Fibroblast of skin of back (primary cell): ENCODE results near the gene PSAP.
"Not testable (repeated sequence)": the region's sequence is repeated elsewhere in the genome, so short reads cannot be mapped to it uniquely, and the experiment has no call there.

Source experiments
- DNase-seq: peaks from one replicate; pipeline ENCODE4 v3.0.0-alpha.2; 2013

Gene PSAP

DNA sequence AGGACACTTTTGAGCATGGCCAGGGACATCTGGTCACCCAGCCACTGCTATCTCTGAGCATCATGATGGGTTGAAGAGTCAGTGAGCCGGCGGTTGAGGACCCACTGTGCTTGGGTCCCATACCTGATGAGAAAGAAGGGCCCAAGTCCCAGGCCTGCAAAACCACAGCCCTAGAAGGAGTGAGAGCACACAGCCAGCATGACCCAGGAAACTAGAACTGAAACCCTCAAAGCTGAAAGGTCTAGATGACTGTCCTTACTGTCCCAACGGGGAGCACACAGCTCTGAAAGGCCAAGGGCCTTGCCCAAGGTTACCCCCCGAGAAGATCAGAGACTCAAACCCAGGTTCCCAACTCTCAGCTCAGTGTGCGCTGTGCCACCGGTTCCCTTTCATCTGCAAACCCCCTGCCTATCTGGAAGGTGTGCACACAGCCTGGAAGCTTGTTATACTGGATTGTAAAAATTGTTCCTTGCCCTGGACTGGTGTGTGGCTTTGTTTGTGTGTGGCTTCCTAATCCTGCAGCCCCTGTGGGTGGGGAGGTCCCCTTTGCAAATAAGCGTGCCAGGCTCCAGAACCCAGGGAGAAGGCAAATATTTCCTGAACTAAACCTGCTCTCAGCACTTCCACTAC is 22.6 kb upstream of the PSAP start:
- DNase-seq, result no peak

DNA sequence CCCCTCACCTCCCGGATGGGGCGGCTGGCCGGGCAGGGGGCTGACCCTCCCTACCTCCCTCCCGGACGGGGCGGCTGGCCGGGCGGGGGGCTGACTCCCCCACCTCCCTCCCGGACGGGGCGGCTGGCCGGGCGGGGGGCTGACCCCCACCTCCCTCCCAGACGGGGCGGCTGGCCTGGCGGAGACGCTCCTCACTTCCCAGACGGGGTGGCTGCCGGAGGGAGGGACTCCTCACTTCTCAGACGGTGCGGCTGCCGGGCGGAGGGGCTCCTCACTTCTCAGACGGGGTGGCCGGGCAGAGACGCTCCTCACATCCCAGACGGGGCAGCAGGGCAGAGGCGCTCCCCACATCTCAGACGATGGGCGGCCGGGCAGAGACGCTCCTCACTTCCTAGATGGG is 18.6 kb upstream of the PSAP start:
- DNase-seq, result not testable (repeated sequence)

DNA sequence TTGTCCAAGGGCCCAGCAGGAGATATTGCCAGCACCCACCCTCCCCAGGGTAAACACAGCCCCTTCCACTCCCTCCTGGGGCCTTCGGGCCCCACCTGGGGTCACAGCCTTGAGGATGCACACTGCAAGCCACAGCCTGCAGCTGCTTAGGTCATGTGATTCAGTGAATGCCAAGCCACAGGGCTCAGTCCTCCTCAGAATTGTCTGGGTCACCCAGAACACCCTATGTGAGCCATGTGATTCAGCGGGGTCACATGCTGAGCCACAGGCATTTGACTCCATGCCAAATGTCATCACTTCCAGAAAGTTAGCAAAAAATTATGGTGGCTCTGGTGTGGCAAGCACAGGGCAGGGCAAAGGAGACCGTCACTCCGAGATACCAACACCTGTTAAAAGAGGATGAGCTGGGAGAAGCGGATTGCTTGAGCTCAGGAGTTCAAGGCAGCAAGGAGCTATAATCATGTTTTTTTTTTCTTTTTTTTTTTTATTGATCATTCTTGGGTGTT is 17.2 kb upstream of the PSAP start:
- peak; percentile 77 for DNase-seq

DNA sequence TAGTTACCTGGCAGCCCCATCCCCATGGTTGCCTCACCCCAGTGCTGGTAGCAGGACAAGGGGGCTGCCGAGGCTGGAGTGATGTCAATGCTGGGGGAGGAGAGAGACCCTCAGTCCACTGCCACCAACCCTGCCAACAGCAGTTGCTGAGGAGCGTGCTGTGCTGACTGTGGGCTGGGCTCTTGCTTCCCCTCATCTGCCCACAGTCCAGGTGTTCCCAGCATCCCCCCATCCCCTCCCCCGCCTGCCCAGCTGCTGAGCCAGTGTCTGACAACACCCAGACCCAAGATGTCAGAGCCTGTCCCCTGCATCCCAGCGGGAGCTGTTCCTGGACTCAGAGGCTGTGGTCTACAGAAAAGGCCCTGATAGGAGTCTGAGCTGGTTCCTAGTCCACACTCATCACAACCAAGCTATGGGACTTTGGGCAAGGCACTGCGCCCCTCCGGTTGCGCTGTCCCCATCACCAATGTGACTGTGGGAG is 14.6 kb upstream of the PSAP start:
- no peak for DNase-seq

DNA sequence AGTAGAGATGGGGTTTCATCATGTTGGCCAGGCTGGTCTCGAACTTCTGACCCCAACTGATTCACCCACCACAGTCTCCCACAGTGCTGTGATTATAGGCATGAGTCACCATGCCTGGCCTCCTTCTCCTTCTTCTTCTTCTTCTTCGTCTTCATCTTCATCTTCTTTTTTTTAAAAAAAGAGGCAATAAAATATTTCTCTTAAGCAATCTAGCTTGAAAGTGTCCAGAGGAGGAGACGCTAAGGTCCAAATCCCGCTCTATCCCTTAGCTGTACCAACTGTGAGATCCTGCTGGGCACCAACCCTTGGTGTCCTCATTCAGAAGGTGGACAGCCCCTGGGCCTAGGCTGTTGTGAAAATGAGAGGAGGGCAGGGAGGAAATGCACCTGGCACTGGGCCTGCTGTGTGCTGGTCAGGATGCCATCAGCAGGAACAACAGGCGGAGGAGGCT is 13.9 kb upstream of the PSAP start:
- peak; percentile 79 for DNase-seq

DNA sequence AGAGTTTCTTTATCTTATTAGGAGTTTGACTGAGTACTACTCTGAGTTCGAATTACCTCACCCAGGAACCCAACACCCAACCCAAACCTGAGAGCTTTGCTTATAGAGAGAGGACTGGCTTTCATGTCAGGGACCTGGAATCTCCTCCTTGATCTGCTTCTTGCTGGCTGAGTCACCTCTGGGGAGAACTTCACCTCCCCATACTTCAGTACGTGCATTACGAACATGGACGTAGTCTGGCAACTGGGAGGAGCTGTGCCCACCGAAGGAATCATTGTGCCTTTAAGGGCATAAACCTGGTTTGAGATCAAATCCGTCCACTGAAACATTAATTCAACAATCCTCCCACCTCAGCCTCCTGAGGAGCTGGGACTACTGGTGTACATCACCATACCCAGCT is 12.2 kb upstream of the PSAP start:
- no peak for DNase-seq

DNA sequence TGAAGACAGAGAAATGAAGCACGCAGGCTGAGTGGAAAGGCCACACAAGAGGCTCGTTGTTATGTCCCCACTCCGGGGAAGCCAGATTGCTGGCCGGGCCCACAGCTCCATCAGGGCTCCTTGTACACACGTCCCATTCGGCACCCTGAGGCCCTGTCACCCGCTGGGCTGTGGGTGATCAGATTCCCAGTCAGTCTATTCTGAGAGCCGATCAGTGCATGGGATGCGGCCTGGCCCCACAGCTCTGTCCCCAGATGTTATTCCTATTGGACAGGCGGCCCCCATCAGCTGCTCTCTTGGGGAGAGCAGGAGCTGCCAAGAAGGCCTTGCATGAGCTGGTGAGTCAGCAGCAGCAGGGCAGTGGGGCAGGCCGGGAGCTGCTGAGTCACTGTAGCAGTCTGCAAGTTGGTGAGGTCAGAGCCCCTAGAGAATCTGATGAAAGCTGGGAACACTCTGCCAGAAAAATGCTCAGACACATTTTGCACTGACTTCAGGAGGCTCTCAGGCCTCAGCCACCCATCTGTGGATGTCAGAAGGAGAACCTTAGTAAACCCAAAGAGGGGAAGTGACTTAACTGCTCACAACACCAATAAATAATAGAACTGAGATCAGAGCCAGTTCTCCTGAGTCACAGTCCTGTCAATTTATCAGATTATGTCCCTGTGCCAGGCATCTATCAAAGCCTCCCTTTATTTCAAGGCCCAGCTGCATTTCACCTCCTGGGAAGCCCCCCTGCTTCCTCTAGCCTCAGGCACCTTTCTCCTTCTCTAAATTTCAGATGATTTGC is 9.4 kb upstream of the PSAP start:
- DNase-seq, result peak; percentile 100

DNA sequence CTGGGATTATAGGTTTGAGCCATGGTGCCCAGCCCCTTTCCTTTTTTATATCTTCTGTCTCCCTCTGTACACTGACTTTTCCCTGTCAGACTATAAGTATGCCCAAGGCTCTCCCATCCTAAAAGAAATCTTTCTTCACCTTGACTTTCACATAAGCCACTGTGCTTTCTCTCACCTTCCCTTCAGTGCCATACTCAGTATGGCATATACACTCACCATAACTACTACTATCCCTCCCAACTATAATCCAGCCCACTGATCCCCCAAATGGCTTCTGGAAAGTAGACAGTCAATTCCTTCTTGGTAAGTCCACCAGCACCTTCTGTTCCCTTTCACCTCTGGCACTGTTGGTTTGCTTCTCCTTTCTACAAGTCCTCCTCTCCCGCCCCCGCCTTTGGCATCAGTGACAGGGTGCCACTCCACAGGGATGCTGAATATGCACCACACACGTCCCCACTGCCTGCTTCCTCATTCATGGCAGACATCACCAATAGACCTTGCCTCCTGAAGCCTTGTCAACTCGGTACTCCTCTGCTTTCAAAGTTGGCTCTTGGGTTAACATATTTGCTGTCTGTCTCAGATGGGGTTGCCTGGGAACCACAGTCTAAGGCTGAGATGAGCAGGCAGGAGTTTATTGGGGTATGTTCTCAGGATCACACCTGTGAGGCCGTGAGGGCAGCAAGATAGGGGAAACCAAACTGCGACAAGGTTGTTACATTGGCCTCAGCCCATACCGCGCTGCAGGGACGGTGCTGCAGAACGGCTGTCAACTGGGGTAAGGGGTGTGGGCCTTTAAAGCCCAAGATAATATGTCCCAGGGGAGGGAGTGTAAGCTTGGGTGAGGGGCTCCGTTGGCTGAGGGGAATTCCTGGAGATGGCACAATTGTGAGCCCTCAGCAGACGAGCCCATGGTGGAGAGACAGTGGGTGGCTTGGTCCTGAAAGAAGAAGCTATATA is 7.2 kb upstream of the PSAP start:
- no peak for DNase-seq

DNA sequence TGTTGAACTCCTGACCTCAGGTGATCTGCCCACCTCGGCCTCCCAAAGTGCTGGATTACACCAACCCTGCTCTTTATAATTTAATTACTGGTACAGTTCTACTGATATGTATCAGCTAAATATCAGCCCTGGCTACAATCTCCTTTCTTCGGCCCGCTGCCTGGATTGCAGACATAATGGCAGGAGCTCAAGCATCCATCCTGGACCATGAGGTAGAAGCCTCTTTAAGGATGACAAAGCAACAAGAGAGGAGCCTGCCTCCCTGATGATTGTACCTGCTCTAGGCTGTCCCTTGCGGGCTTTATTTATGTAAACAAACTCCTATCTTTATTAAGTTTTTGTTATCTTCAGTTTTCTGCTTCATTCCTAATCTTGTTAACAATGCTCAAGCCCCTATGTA is 5.6 kb upstream of the PSAP start:
- DNase-seq, result no peak

DNA sequence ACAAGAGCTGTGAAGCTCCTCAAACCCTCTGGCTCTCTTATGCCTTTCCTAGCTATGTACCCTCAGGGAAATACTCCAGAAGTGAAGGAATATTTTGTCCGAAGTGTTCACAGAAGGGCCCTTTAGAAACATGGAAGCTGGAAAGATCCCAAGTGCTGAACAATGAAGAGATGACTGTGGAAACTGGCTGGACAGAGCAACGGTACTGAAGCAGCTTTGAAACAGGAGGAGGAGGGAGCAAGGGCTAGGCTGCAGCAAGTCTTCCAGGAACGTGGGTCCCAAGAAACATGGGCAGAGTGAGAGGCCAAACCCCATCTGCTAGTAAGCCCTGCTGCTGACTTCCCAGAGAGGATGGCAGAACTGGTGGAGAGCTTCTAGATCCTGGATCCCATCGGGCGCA is 3.0 kb upstream of the PSAP start:
- no peak for DNase-seq

DNA sequence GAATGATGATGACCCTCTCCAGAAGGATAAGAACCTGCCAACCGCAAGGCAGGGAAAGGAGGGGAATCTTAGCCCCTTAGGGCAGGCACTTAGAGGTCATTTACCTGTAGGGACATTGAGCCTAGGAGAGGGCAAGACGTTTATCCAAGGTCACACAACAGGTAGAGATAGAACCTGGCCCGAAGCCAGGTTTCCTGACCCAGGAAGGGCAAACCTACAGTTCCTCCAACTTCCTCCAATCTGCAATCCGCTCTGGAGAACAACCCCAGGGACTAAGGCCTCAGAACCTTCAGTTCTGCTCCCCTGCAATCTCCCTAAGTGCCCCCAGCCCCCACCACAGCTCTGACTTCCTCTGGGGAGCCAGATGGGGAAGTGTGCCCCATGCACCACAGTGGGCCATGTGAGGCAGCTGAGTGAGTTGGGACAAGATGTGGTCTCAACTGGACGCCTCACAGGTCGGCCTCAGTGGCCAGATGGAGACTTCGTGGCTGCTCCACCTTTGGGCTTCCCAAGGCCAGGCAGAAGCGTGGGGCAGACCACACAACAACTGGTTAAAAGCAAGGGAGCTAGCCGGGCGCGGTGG is 1.4 kb upstream of the PSAP start:
- no peak for DNase-seq

DNA sequence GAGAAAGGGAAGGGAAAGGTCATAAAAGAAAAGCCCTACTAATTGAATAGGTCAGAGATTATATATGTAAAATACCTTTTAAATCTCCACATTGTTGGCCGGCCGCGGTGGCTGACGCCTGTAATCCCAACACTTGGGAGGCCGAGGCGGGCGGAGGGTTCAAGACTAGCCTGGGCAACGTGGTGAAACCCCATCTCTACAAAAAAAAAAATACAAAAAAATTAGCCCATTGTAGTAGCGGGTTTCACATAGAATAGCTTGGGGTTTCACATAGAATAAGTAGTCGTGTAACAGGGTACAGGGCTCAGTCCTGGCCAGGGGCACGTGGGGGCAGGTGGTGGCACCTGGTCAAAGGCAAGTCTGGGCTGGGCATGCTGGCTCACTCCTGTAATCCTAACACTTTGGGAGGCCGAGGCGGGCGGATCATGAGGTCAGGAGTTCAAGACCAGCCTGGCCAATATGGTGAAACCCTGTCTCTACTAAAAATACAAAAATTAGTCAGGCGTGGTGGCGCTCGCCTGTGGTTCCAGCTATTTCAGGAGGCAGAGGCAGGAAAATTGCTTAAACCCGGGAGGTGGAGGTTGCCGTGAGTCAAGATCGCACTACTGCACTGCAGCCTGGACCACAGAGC is 529 bp upstream of the PSAP start:
- not testable (repeated sequence) for DNase-seq

DNA sequence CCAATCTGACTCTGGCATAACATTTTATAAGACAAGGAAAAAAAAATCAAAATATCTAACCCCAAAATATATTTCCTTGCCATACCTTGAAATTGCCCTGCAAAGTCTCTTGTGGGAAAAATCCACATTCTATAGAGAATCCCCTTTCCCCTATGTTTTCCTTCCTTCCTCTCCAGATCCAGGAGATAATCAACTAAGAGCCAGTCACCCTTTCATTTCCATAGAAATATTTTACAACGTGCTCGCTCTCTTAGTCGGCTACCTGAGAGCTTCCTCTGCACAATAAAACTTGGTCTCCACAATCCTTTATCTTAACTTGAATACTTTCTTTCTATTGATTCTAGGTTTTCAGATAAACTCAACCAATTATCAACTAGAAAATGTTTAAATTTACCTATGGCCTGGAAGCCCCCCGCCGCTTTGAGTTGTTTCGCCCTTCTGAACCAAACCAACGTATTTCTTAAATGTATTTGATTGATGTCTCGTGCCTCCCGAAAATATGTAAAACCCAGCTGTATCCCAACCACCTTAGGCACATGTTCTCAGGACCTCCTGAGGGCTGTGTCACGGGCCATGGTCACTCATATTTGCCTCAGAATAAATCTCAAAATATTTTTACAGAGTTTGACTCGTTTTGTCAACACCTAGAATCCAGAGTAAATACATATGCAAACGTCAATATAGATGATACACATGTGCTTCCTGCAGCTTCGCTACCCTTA is 869 bp downstream of the PSAP start:
- no peak for DNase-seq

DNA sequence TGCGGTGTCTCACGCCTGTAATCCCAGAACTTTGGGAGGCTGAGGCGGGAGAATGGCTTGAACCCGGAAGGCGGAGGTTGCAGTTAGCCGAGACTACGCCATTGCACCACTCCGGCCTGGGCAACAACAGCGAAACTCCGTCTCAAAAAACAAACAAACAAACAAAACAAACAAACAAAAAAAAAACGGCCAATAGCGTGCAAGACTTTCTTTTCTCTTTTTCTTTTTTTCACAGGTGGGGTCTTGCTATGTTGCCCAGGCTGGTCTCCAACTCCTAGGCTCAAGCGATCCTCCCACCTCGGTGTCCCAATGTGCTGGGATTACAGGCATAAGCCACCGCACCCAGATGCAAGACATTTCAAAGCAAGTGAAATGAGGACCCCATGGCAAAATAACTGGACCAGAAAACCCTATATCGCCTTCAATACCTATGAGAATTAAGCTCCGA is 1.6 kb downstream of the PSAP start:
- no peak for DNase-seq

DNA sequence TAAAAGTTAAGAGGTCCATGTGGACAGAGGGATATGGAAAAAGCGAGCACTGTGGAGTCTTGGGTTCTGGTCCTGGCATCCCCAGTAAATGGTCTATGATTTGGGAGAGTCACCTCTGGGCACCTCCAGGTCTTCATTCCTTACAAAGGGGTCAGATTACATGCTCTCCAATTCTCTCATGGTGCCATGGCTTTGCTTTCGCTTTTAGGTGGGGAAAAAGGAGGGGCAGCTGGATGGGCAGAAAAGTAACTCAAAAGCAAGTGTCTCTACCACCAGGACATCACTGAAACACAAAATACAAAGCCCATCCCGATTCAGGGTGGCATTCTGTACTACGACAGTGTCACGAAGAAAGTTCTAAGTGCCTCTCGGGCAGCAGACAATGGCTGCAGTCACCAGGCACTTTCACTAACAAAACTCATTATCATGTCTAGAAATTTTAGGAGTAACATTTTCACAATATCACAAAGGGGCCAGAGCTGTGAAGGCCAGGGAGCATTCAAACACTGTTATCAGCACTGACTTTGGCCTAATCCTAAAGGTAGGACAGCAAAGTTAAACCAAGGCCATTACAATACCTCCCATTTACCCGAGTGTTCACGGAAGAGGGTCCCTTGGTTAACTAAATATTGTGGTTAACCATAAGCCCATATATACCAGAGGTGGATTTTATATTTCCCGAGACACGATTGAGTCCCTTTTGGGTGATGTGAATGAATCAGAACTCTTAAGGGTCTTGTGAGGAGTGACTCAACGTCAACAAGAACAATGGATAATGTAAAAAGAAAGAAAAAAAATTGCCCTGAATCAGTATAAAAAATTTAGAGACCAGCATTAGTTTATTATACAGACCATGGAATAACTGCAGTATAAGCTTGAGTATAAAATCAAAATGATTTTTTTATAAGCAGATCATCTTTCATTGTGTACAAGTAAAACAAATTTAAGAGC is 2.5 kb downstream of the PSAP start:
- DNase-seq, result no peak

DNA sequence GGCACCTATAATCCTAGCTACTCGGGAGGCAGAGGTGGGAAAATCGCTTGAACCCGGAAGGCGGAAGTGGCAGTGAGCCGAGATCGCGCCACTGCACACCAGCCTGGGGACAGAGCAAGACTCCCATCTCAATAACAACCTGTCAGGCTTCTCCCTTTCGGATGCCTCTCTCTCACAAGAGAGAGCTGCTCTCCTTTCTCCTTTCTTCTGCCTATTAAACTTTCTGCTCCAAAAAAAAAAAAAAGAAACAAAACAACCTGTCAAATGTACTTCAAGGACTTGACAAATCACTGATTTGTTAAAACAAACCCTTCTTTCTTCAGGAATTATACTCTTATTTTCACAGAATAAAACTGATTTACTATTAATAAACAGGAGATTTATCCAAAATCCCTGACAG is 3.6 kb downstream of the PSAP start:
- DNase-seq, result no peak

DNA sequence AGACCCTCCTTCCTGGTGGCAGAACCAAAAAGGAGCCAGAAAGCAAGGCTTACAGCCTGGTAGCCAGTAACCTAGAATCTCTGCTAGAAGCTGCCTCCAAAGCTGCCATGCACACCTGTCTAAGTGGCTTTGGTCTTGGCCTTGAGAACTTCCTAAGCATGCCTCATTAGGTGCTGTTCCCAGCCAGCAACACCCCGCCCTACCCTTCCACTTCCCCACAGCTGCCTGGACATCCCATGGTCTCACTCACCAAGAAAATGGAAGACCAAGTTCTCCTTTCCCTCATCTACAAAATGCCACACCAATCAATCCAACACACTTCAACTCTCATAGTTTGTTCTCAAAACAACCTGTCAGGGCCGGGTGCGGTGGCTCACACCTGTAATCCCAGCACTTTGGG is 4.2 kb downstream of the PSAP start:
- DNase-seq, result no peak

DNA sequence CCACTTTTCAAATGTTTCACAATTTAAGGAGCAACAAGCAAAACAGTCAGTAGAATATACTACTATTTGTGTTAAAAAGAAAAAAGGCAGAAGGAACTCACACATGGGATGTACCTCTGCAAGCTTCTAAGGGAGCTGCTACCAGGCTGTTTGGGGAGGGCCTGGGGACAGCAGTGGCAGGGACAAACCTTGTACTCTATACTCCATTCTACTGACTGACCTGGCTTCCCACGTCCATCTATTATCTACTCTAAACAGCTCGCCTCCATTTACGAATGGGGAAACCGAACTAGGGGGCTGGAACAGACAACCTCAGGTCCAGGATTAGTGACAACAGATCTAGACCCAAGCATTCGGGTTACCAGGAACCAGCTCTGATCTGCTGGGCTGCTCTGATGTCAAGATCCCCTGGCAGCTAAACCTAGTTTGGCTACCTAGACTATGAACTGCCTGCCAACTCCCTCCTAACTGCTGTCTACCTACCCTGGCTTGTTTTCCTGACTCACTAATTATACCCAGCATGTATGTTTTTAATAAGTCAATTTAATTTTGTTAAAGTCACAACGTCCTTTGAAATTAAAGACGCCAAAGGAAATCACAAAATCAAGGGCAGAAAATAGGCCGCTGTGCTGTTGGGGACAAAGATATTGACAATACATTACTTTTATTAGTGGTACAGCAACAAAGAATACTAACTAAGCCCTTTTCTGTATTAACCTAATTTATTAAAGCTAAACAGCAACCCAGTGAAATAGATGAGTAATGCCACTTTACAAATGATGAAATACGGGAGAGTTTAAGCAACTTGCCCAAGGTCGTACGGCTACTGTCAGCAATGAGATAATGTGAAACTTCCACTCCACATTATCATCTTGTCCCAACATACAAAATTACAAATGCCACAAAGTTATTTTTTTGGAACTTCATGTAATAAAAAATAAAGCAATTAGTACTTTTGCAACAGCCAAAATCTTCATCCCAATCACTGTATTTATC is 5.3 kb downstream of the PSAP start:
- no peak for DNase-seq

DNA sequence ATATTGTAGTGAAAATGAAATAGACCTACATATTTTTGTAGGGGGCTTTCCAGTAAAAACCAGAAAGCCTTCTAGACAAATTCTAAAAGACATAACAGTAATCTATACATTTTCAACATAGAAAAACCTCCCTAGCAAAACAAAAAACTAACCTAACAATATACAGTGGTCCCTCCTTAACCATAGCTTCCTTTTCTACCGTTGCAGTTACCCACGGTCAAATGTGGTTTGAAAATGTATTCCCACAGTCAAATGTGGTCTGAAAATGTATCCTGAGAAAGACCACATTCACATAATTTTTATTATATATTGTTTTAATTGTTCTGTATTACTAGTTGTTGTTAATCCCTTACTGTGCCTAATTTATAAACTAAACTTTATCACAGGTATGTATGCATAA is 6.4 kb downstream of the PSAP start:
- DNase-seq, result no peak
